HG03025 (cell line): Measurements from ENCODE around the gene UBXN10.
"Not testable (repeated sequence)": the region's sequence is repeated elsewhere in the genome, so short reads cannot be mapped to it uniquely, and the experiment has no call there.

Source experiments
- ATAC-seq: cut with Tn5 transposase; IDR thresholded peaks from one replicate; pipeline ENCODE4 v1.9.1; 2021; ENCODE audit warnings: mild to moderate bottlenecking, moderate library complexity; ENCODE audit not compliant: unreplicated experiment, low FRiP score

Gene UBXN10

DNA sequence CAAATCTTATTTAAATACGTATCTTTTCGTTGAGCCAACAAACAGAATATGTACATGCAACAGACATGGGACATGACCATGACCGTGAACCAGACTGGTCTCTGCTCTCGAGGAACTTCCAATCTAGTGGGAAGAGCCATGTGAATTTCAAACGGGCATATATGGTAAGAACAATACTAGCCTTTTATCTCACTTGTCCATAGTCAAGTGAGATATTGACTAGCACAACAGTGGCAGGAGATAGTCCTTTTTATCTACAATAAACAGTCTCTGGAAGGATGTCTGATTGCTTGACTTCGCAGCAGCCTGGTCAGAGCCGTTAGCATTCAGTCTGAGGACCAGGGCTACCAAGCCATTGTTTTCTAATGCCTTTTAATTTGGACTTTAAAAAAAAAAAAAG is 13.0 kb downstream of the UBXN10 start:
- no peak for ATAC-seq

DNA sequence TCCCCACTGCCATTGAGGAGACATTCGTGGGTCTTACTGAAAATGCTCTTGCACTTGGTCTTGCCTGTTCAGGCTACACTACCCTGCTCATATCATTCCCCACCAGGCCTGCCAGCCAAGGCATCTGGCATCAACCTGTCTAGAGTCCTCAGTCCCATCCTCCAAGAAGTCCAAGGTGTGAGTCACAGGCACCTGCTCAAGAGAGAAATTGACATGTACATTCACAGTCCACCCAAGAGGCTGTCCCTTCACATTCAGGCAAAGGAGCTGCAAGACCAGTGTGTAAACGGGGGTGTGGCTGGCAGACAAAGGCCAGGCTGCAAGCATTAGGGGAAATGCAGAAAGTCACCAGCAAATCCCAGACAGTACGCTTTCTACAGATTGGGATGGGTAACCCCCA is 13.5 kb downstream of the UBXN10 start:
- ATAC-seq: no peak

DNA sequence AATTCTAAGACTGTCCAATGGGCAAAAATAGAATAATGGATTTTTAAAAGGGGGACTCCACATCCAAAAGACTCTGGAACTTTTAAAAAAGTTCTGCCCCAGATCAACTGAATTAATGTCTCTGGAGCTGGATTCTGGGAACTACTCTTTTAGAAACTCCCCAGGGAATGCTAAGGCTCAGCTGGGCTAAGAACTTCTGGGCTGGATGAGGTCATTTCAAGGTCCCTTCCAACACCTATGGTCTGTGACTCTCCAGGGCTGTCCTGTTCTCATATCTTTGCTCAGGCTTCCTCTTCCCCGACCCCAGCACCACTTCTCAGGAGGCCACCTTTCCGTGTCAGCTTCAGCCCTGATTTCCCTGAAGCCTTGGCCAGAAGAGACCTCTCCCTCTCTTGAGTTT is 13.9 kb downstream of the UBXN10 start:
- no peak for ATAC-seq

DNA sequence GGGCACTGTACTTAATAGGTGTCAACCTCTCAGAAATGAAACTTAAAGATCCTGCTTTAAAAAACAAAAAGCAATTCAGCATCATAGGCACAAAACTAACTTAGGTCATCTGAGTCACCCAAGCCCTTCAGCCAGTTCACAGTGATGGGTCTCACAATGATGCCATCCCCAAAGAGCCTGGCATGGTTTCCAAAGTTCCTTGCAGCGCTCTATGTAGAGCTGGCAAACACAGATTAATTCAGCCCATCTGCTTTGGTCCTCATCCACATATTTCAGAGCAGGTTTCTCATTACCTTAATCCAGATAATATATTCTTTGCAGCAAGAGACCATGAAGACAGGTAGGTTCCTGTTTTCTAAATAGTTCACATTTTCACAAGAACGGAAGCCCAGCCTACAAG is 15.1 kb downstream of the UBXN10 start:
- no peak for ATAC-seq

DNA sequence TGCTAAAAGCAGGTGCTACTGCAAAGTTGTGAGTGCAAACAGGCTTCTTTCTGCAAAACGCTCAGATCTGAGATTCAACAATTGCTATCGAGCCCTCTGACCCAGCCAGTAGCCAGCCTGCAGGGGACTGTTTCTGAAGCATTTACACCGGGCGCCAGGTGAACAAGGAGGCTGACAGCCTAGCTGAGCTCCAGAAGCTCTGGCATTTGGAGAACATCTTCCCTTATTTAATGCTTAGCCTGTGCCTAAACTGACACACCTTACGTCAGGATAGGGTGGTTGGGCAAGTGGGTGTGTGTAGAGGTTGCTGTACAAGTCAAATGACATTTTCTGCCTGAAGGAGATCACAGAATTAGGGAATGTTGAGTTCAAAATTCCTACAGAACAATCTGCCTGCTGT is 16.3 kb downstream of the UBXN10 start:
- no peak for ATAC-seq

DNA sequence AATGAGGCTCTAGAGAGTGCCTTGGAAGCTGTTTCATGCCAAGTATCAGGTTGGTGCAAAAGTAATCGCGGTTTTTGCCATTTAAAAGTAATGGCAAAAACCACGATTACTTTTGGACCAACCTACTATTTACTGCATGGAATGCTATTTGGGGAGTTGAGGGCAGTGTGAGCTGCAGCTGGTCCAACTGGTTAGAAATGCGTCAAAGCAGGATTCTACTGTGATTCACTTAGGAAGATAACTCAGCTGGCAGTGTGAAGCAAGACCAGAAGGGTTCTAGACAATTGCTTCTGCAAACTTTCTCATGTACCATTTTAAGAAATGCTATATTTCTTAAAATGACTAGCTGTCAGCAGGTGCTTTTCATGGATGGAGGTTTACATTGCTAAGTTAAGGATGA is 21.6 kb downstream of the UBXN10 start:
- ATAC-seq: no peak

DNA sequence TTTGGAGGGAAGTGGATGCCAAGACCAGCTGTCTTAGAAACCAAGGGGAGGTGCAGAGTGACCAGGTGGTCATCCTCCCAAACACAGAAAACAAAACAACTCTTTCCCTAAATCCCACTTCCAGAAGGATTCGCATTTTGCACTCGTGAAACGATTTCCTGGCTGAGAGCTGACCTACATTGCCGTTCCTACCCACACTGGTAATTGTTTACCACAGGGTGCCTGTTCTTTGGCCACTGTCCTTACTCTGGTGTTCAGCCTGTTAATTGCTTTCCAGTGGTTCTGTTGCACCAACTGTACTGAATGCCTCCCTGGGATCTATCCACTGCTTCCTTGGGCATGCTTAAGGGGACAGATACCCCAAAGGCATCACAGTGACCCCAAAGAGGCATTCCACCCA is 23.6 kb downstream of the UBXN10 start:
- ATAC-seq: no peak

DNA sequence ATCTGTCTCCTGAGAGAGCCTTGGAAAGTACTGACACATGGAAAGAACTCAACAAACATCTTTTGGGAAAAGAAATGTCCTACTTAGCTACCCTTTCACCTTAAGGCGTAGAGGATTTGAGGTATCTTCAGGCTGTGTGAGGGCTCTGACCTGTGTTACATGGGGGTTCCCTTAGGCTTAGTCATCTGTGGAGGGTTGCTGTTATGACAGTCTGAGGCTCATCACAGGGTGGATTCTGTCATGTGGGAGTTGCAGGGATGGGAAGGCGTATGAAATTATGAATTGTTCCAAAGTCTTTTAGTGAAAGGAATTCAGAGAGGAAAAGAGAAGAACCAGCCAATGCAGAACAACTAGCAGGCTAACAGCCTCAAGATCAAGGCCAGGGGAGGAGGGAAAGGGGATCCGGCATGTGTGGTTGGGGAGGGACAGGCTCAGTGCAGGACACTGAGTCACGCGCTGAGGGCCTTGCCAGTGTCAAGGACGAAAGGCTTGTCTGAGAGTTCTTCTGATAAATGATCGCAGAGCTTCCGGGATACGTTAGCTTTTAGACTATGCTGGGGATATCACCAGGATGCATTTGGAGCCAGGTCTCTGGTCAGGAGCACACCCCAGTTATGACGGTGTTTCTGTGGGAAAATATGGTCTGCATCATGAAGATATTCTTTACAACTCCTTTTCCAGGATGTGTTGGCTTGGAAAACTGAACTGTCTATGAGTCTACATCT is 25.0 kb downstream of the UBXN10 start:
- ATAC-seq: no peak

DNA sequence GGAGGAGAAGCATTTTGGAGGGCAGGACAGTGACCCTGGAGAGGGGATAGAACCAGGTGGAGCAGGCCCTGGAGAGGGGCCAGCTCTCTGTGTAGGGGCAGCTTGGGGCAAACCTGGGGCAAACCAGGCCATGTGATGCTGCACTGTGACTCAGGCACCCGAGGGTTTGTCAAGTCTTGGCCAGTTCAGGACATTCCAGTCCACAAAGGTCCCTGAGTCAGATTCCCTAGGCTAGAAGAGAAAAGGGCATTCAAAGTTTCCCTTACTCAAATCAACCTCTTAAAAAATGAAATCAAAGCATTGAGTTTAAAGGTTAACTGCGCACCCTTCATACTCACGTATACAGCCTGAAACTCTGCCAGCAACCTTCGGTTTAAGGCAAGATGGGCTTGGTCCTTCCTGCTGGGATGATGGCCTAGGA is 25.6 kb downstream of the UBXN10 start:
- ATAC-seq: no peak

DNA sequence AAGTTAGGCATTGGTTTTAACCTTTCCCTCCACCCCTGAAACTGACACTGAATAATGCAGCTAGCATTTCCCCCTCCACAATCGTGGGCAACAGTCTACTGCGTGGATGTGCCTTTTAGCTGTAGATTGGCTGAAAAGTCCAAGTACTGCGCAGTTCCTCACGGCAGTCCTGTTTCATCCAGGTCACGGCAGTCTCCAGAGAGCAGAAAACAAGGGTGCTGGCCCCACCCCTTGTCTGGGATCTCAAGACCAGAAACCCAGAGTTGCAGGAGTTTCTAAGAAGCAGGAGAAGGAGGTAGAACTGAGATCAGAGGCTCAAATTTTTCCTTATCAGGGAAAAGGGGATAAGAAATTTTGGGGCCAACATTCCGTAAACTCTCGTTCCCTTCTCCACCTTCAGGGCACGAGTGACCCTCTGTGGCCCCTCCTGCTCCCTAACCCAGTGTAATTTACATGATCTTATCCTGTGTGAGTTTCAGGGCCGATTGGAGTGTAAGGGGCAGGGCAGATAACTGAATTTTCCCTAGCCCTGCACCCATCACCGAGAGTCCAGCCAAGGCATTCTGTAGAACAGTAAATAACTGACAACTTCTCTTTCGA is 26.3 kb downstream of the UBXN10 start:
- ATAC-seq: no peak

DNA sequence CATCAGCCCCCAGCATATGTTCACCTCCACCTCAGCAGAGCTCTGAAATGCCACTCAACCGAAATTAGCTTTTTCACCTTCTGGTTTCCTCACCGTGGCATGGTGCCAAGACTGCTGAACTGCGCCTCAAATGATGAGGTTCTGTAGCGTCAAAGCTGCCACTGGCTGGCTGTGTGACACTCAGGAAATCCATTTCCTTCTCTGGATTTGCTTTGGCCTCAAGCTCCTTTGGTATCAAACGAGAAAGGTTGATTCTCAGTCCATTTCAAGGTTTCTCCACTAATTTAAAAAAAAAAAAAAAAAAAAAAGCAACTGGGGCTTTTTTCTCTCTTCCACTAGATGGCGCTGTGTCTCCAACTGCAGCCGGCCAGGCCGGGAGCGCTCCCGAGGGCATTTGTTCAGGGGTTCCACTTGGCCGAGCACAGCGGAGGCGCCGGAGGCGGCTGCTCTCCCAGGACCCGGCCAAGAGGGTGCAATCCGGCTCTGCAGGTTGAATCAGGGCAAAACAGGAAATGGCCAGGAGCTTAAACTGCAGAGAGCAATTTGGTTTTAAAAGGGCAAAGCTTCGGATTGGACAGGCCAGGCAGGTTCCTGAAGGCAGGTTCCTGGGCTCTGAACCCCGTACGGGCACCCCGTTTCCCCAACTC is 26.9 kb downstream of the UBXN10 start:
- ATAC-seq: no peak

DNA sequence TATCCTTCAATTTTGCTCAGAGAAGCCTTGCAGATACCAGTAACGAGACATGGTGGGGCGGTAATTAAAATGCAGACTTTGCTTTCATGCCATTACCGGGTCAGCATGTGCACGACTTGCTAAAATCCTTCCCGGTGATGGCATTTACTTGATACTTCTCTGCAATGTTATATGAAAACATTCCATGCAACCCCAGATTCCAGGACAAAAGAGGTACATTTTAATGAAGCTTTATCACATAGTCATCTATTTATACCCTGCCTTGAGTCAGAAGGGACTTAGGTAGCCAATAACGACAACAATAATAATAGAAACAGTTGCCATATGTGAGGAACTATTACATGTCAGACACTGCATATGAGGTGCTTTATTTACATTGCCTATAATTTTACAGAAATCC is 29.8 kb downstream of the UBXN10 start:
- no peak for ATAC-seq

DNA sequence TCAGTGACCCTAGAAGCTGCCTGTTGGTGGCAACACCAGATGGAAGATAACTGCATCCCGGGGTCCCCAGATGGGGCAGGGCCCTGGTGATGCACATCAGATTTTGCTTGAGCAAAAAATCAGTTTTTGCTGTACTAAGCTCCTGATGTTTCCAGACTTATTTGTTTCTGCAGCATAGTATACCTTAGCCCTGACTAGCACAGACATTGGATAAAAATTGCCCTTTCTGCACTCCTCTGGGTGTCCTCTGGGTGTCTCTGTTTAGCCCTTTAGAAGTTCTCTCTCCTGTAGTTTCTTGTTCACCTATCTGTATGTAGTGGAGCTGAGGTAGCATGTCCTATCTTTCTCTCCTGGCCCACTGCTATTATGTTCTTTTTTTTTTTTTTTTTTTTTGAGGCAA is 30.7 kb downstream of the UBXN10 start:
- ATAC-seq: no peak

DNA sequence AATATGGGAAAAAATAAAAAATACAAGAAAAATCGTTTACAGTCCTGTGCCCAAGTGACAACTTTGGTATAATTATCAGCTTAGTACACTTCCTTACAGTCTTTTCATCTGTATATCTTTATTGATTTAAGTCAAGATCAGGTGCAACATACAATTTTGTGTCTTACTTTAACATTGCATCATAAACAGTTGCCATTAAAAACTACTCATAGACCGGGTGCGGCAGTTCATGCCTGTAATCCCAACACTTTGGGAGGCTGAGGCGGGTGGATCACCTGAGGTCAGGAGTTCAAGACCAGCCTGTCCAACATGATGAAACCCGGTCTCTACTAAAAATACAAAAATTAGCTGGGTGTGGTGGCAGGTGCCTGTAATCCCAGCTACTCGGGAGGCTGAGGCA is 33.2 kb downstream of the UBXN10 start:
- not testable (repeated sequence) for ATAC-seq

DNA sequence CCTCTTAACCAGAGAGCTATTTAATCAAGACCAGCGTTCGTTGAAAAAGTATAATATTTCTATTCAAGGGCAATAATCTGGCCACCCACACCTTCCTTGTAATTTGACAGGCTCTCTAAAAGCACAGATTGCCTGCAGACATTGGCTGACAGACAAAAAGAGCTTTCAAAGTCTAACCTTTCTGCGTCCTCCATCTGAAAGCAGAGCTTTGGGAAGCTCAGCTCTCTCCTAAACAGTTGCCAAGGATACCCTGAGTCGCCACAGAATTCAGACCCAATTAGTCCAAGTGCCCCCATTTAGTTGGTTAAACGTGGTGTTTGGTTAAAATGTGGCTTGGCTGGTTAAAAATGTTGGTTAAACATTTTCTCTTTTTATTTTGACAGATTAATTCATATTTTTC is 34.1 kb downstream of the UBXN10 start:
- no peak for ATAC-seq

DNA sequence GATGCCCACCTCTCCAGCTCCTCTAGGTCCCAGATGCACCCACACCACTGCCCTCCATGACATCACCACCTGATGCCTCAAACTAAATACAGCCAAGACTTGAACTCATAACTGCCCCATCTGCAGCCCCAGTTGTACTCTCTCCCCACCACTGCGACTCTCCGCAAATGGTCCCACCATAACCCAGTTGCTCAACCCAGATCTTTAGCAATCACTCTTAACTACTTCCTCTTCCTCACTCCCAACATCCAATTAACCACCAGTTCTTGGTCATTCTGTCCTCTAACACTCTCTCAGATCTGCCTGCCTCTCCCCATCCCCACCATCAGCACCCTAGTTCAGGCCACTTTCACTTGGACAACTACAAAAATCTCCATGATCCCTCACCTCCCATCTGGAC is 37.2 kb downstream of the UBXN10 start:
- no peak for ATAC-seq

DNA sequence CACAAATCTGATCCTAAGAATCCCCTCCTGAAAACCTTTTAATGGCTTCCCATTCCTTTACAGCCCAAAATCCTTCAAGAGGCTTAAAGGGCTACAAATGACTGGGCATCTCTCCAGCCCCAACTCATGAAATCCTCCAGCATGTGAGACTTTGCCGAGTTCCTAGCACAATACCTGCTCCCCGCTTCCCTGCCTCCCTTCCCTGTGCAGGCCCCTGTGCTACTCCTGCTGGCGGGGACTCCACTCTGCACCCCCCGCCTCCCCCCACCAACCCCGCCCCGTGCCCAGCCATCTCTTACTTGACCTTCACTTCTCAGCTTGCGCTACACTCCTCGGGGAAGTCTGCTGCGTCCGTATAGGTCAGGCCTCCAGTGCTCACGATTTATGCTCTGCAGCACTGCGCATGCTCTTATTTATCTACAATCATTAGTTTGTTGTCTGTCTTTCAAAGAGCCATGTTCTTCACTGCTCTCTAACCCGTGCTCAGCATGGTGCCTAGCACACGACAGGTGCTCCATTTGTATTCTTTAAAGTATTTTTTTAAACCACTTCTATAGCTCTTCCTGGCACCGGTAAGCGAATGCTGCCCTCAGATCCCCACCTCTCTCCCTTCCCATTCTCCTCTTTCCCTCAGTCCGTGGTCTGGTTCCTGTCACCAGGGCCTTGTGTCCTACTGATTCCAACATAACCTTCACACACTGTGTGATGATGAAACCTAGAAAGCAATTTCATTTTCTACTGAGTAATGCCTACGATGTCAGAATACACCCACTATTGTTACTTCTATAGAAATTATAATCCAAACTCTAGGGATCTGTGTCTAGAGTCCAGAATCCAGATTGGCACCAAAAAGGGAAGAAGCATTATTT is 37.9 kb downstream of the UBXN10 start:
- no peak for ATAC-seq

DNA sequence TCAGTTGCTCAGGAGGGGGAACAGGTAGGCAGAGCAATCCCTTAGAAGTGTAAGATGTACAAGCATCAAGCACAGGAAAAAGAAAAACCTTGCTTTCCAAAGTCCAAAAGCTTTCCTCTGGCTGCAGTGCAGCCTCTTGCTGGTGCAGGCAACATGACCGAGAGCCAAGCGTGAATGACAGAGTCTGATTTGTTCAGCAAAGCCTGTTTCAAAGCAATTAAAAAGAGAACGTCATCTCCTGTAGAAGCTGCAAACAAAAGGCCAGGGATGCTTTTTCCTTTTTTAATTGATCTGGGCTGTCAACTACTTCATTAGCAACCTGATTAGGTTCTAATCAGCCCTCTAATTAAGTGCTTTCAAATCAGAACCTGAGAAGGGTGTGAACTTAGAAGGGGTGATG is 38.6 kb downstream of the UBXN10 start:
- ATAC-seq: no peak

DNA sequence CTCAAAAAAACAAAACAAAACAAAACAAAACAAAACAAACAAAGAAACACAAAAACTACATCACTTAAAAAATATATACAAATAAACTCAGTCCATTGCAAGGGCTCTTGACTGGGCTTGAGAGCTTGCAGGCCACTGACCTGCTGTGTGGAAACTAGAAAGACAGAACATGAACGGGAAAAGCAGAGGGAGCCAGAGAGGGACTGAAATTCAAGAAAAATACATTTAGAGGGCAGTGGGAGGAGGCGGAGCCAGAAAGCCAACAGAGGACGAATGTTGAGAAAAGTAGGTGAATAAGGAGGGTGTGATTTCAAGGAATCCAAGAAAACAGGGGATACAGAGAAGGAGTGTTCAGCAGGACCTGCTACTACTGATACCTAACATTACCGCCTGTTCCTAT is 41.8 kb downstream of the UBXN10 start:
- ATAC-seq: no peak

DNA sequence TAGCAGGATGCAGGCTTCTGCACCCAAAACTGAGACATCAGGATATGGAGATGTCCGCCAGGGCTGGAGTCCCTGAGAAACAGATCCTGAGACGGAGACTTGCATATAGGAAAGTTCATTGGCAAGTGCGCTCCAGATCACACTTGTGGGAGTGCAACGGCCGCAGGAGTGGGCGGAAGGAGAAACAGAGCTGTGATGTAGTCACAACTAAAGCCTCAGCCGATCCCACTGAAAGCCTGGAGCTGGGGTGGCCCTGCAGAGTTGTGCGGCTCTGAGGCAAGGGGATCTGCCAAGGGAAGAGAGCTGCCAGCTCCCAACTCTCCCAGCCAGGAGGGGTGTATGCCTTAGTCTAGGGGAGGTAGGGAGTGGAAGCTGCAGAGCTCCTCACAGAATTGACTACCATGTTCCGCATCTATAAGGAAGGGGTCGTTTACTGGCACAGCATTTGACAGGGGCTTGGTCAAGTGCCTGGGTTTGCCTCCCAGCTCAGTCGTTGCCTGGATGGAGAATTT is 42.5 kb downstream of the UBXN10 start:
- no peak for ATAC-seq

DNA sequence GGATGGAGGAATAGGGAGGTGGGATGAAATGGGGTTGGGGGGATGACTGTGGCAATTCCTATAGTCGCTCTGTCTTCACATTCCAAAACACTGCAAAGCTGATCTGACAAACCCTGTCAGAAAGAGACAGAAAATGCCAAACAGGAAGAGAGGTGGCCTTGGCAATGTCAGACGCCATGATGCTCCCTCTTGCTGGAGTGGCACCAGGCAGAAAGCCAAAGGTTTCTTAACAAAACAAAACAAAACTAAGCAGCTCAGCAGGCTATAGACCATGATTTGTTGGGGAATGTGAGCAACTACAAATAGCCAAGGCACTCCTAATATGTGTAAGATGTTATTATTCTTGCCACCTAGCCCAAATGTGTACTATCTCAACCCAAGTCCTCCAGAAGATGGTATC is 43.3 kb downstream of the UBXN10 start:
- no peak for ATAC-seq
